HepG2 (cell line): ENCODE results near the gene CSTPP1. TPM values are rescaled to one million over a fixed set of nuclear protein-coding genes. Genes with fewer than 3 reads are reported as not detected.

Experiments used
- AHDC1 ChIP-seq: sonication (generic); formaldehyde crosslinking; IDR thresholded peaks from 2 replicates; pipeline ENCODE4 v1.5.1; 2020; ENCODE audit warnings: mild to moderate bottlenecking, missing genetic modification reagents, borderline replicate concordance
- DPF2 ChIP-seq: sonication (generic); formaldehyde crosslinking; IDR thresholded peaks from 2 replicates; pipeline ENCODE4 v1.4.0; 2020; ENCODE audit warnings: mild to moderate bottlenecking, low read depth, missing genetic modification reagents, borderline replicate concordance
- FOXA1 ChIP-seq, 2 experiments: fragments of 450-650 bp in 1 of 2; sonication (generic) in 1 of 2; formaldehyde crosslinking in 1 of 2; IDR thresholded peaks; 2 replicates each; pipeline versions ENCODE4 v1.4.0 to v1.6.1; 2016 to 2020; ENCODE audit warnings: missing genetic modification reagents in 1 of 2
- JUN ChIP-seq: sonication (generic); formaldehyde crosslinking; IDR thresholded peaks from 2 replicates; pipeline ENCODE4 v1.4.0; 2020; ENCODE audit warnings: mild to moderate bottlenecking, missing genetic modification reagents
- KDM6A ChIP-seq: IDR thresholded peaks from 2 replicates; pipeline ENCODE4 v1.6.1; 2016; ENCODE audit warnings: low read depth
- MYC ChIP-seq: sonication (generic); formaldehyde crosslinking; IDR thresholded peaks from 2 replicates; pipeline ENCODE4 v1.9.0; 2021; ENCODE audit warnings: missing genetic modification reagents, borderline replicate concordance
- SKIL ChIP-seq: sonication (generic); formaldehyde crosslinking; IDR thresholded peaks from 2 replicates; pipeline ENCODE4 v1.8.0; 2022; ENCODE audit warnings: missing genetic modification reagents, mild to moderate bottlenecking, moderate library complexity, borderline replicate concordance
- ZFP91 ChIP-seq: sonication (generic); formaldehyde crosslinking; IDR thresholded peaks from 2 replicates; pipeline ENCODE4 v1.9.0; 2022; ENCODE audit warnings: missing genetic modification reagents, mild to moderate bottlenecking, borderline replicate concordance
- ZNF362 ChIP-seq: sonication (generic); formaldehyde crosslinking; IDR thresholded peaks from 2 replicates; pipeline ENCODE4 v1.4.0; 2020; ENCODE audit warnings: missing genetic modification reagents, mild to moderate bottlenecking, borderline replicate concordance
- ZNF574 ChIP-seq: sonication (generic); formaldehyde crosslinking; IDR thresholded peaks from 2 replicates; pipeline ENCODE4 v1.4.0; 2020; ENCODE audit warnings: missing genetic modification reagents
- polyA plus RNA-seq, 8 experiments: library from polyadenylated mRNA; depleted of rRNA in 3 of 8; stranded (reverse) in 7 of 8; unstranded in 1 of 8; fragments of >200 nt; fragmentation: Illumina TruSeq in 4 of 8; extraction: Trizol in 4 of 8; gene quantifications; 2 replicates each; pipeline versions ENCODE4 v1.2.1 to v1.2.3, GENCODE V29; 2011 to 2016; ENCODE audit warnings: low read depth in 4 of 8, missing spikeins in 1 of 8, mixed read lengths in 1 of 8; ENCODE audit not compliant: insufficient read depth in 1 of 8
- total RNA-seq, 5 experiments: library from RNA; depleted of rRNA; stranded (reverse); fragments of >200 nt; fragmentation: Illumina TruSeq; extraction: Trizol; gene quantifications; 2 replicates each; pipeline ENCODE4 v1.2.3, GENCODE V29; 2016; ENCODE audit warnings: low read depth in 1 of 5

The CSTPP1 gene
- total and polyA plus RNA-seq, 2 of the 13 experiments (the other 11 are each of a cell fraction or from before 2014, with no cell fraction given): 12.3 to 14.6 TPM

GRCh38 chr11:47118958-47119688 lies 182.6 kb downstream of the CSTPP1 start (continued):
- peak; percentile 32; the same call in 1 of the 2 replicates for TF ChIP-seq KDM6A (CRISPR knock-in tag)
- TF ChIP-seq AHDC1 (CRISPR knock-in tag): peak; percentile 60; the same call in 1 of the 2 replicates
- 0 out of 2 replicates have a peak, but pooled peaks have one; percentile 32 for TF ChIP-seq SKIL (CRISPR knock-in tag)
- TF ChIP-seq ZNF362: peak; percentile 76
- TF ChIP-seq FOXA1 (IDR thresholded peaks at IDR 0.05): 0 out of 2 replicates have a peak, but pooled peaks have one; percentile 9
- TF ChIP-seq FOXA1 (CRISPR knock-in tag; IDR thresholded peaks at IDR 0.05): peak; percentile 92
- peak; percentile 23; the same call in 1 of the 2 replicates for TF ChIP-seq JUN (CRISPR knock-in tag)
- peak; percentile 60; the same call in 1 of the 2 replicates for TF ChIP-seq DPF2 (CRISPR knock-in tag)
- TF ChIP-seq ZNF574 (CRISPR knock-in tag): peak; percentile 51; the same call in 1 of the 2 replicates
- TF ChIP-seq MYC (CRISPR knock-in tag): peak; percentile 21; the same call in 1 of the 2 replicates
- peak; percentile 80 for TF ChIP-seq ZFP91 (CRISPR knock-in tag)
